ENCODE results near the gene PPFIBP1.
"Not testable (repeated sequence)": the region's sequence is repeated elsewhere in the genome, so short reads cannot be mapped to it uniquely, and the experiment has no call there.

PPFIBP1 gene

DNA sequence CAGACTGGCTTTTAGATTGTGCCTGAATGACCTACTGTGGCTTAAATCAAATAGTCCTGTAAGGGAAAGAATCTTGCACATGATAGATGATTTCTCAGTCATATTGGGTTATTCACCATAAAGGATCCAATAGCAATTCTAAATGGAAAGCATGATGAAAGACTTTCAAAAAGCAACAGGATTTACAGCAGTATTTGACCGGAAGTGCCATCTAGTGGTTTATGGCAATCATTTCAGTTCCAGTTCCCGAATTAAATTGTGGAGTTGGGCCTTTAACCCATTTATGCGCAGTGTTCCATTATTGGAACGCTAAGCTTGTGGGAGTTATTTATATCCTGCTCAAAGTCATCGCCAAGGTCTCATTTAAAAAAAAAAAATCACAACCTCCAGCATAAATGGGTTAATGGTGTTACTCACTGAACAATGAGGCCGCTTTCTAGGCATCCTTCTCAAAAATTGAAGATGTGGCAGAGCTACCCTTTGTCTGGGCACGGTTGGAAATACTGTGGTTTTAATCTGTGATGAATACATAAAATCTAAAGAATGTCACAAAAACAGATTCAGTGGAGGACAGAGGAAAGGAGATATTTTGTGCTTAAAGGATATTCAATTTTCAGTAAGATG lies 111.5 kb downstream of the PPFIBP1 start:
- intact Hi-C loops (cut with DNase I) = loop anchor here (5.0 to 10.0 kb wide), 2 partner anchors 103 to 201 kb away; no protein-coding TSS in a partner anchor
- DNase-seq = peak in 11 of 42 donors; percentile 6 to 57 (median 25)

- DNase-seq = not testable (repeated sequence)
- intact Hi-C loops (cut with DNase I) = loop anchor here (5.0 to 10.0 kb wide), 2 partner anchors 104 to 202 kb away; no protein-coding TSS in a partner anchor
These were observed 112.6 kb downstream of the PPFIBP1 start for GRCh38 chr12:27636569-27636968.

DNA sequence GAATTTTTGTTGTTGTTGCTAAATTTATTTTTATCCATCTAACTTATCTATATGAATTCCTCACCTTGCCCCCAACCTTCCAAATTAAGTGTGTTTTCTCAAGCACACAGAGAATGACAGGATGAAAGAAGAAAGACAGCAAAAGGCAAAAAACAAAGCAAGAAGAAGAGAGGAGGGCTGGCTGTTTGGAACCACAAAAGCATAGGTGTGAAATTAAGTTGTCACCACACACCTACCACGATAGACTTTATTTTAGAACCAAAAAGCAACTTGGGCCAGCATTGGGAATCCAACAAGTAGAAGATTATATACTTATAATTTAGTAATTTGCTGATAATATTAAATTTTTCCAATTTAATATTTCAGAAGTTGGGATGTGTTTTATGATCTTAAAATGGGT lies 113.5 kb downstream of the PPFIBP1 start:
- intact Hi-C loops (cut with DNase I) = loop anchor here (5.0 to 10.0 kb wide), 2 partner anchors 105 to 203 kb away; no protein-coding TSS in a partner anchor
- no peak for DNase-seq

- intact Hi-C loops (cut with DNase I) = loop anchor here (5.0 to 10.0 kb wide), 2 partner anchors 107 to 204 kb away; no protein-coding TSS in a partner anchor
- no peak for DNase-seq
These were observed 115.3 kb downstream of the PPFIBP1 start for GRCh38 chr12:27639265-27639664.

GRCh38 chr12:27640566-27641200 lies 116.7 kb downstream of the PPFIBP1 start:
- intact Hi-C loops (cut with DNase I); DNase-seq: not testable (repeated sequence)

DNA sequence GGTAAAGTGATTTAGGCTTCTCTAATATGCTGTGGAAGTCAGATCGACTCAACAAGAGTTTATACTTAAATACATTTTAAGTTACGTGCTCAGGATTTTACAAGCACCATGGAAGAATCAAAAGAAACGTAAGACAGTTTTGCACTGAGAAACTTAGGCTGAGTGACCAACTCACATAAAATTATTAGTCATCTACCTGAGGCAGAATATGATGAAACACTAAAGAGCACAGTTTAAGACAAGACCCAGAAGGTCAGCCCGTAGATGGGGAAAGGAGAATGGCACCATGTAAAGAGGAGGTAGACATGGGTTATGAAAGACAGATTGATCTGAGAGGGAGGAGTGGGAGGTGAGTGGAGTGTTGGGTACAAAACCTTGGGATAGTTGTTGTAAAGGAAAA lies 118.4 kb downstream of the PPFIBP1 start:
- DNase-seq; intact Hi-C loops (cut with DNase I): not testable (repeated sequence)

DNA sequence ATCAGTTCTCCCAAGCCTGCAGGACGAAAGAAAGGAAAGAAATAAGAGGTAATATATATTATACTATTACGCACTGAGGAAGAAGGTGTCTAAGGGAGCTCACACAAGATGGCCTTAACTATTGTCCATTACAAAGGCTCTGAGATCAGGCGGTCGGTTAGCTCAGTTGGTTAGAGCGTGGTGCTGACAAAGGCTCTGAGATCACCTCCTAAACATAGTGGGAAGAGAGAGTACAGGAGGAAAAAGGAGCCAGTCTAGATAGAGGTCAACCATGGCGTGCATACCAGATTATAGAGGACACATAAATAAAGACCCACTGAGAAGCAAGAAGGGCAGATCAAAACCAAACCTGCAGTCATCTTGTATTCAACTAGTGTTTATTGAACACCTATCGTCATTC lies 118.9 kb downstream of the PPFIBP1 start:
- intact Hi-C loops (cut with DNase I); DNase-seq: not testable (repeated sequence)

- DNase-seq = no peak
- intact Hi-C loops (cut with DNase I) = no loop called here
These were observed 120.3 kb downstream of the PPFIBP1 start for GRCh38 chr12:27644158-27644845.

GRCh38 chr12:27645671-27646070 lies 121.7 kb downstream of the PPFIBP1 start:
- no peak for DNase-seq
- intact Hi-C loops (cut with DNase I) = no loop called here

DNA sequence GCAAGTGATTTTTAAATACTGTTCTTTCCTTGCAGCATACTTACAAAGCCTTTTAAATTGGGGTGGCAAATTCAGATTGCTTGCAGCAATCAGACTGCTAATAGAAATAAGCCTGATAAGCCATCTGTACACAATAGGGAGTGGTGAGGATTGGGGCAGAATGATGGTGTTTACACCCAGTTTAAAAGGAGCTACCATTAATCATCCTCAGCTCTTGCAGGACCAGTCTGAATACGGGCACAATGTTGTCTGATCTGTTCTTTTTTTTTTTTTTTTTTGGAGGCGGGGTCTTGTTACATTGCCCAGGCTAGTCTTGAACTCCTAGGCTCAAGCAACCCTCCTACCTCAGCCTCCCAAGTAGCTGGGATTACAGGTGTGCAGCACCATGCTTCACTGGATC lies 122.1 kb downstream of the PPFIBP1 start:
- no peak for DNase-seq
- intact Hi-C loops (cut with DNase I) = no loop called here

DNA sequence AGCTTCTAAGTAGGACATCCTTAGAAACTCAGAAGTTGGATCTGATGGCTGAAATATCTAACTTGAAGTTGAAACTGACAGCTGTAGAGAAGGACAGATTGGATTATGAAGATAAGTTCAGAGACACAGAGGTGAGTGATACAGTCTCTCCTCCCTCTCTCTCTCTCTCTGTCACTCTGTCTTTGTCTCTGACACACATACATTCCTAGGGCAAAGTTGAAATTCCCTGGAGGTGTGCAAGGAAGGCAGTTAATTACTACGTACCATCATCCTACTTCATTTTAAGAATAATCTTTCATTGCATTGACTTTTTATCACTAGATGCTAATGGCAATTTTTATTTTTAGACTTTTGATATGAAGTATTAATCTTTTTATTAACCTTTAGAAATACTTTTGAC lies 126.0 kb downstream of the PPFIBP1 start:
- intact Hi-C loops (cut with DNase I) = no loop called here
- DNase-seq = no peak

GRCh38 chr12:27651201-27651600 lies 127.2 kb downstream of the PPFIBP1 start:
- intact Hi-C loops (cut with DNase I) = no loop called here
- no peak for DNase-seq

GRCh38 chr12:27652174-27652763 lies 128.3 kb downstream of the PPFIBP1 start:
- intact Hi-C loops (cut with DNase I) = no loop called here
- peak in 34 of 42 donors; percentile 19 to 90 (median 68) for DNase-seq

DNA sequence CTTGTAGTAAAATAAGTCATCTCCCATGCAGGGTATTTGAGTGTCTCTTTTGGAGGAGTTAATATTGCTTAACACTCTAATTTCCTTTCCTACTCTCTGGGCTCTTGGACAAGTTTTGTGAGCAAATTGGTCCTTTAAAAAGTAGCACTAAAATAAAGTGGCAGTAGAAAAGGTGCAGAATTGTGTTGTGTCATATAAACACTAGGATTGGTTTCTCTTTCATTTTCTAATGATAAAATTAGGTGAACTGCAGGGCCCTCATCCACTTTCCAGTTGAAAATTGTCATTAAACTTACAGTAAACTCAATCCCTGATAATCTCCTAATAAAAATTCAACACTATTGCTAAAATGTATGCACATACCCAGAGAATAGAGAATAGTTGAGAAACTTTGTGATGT lies 129.7 kb downstream of the PPFIBP1 start:
- intact Hi-C loops (cut with DNase I) = no loop called here
- no peak for DNase-seq

- intact Hi-C loops (cut with DNase I); DNase-seq: not testable (repeated sequence)
These were observed 131.5 kb downstream of the PPFIBP1 start for GRCh38 chr12:27655476-27655875.

DNA sequence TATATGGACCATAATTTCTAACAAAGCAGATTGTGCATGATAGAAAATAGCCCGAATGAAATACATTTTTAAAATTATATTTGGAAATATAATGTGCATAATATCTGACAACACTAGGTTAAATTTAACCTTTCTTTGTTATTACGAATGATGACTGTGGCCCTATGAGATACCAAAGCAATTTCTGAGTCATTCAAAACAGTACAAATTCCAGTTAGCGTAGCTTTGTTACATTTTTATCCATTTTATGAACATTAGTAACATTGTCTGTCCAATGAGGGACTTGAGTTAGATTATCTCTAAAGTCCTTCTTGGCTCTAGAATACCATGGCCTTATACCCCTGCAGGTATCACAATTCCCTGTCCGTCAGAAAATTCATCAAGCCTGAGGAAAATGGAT lies 133.3 kb downstream of the PPFIBP1 start:
- intact Hi-C loops (cut with DNase I) = no loop called here
- DNase-seq = no peak

GRCh38 chr12:27665704-27666103 lies 141.7 kb downstream of the PPFIBP1 start:
- intact Hi-C loops (cut with DNase I) = no loop called here
- no peak for DNase-seq

DNA sequence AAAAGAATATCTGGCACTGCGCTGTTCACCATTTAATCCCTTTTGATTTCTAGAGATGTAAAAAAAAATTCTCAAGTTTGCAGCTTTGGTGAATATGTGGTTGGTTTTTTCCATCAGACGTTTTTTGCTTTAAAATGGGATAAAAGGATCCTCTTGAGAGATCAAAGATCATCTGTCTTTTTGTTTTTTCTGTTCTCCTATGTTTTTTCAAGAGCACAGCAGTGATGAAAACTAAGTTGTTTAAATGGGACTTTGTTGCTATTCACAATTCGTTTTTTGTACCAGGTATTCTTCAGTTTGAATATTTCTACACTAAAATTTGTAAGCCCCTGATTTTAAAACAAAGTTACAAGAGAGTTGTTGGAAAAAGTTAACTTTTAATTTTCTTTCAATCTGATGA lies 142.5 kb downstream of the PPFIBP1 start:
- intact Hi-C loops (cut with DNase I) = no loop called here
- no peak for DNase-seq

DNA sequence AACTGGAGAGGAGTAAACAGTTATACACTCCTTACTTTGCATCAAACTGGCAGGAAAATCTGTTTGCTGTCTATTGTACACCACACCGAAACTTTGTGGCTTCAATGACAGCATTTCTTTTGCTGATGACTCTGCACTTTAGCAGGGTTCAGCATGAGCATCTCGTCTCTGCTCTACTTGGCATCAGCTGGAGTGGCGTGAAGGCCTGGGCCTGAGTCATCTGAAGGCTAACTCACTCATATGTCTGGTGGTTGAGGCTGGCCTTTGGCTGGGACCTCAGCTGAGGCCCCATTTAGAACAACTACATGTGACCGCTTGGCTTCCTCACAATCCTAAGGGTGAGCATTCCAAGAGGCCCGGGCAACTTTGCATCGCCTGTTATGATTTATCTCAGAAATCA lies 143.5 kb downstream of the PPFIBP1 start:
- intact Hi-C loops (cut with DNase I) = no loop called here
- no peak for DNase-seq

GRCh38 chr12:27672051-27672450 lies 148.0 kb downstream of the PPFIBP1 start:
- intact Hi-C loops (cut with DNase I) = no loop called here
- no peak for DNase-seq

Measured in head of caudate nucleus (tissue), 42 donors.